HuH-7.5 (cell line): ENCODE results near the gene UCMA.

Experiments used
- DNase-seq: peaks from one replicate; pipeline ENCODE4 v3.0.0; 2011; ENCODE audit warnings: low spot score

UCMA gene

GRCh38 chr10:13233358-13233757 is 816 bp downstream of the UCMA start:
- DNase-seq: no peak

GRCh38 chr10:13231808-13232207 is 2.4 kb downstream of the UCMA start:
- no peak for DNase-seq

- no peak for DNase-seq
Observed at GRCh38 chr10:13231190-13231589, 3.0 kb downstream of the UCMA start.

- DNase-seq: no peak
Observed at GRCh38 chr10:13227031-13227430, 7.1 kb downstream of the UCMA start.

- DNase-seq: no peak
Observed at GRCh38 chr10:13225601-13226000, 8.6 kb downstream of the UCMA start.

- no peak for DNase-seq
Observed at GRCh38 chr10:13224210-13224995, 9.8 kb downstream of the UCMA start.

- no peak for DNase-seq
Observed at GRCh38 chr10:13223241-13223640, 10.9 kb downstream of the UCMA start.

GRCh38 chr10:13222566-13222965 is 11.6 kb downstream of the UCMA start:
- no peak for DNase-seq

GRCh38 chr10:13222151-13222550 is 12.0 kb downstream of the UCMA start:
- DNase-seq: no peak

GRCh38 chr10:13221572-13221971 is 12.6 kb downstream of the UCMA start:
- no peak for DNase-seq

GRCh38 chr10:13219685-13220670 is 14.2 kb downstream of the UCMA start:
- DNase-seq: peak; percentile 30

- DNase-seq: no peak
Observed at GRCh38 chr10:13218878-13219277, 15.3 kb downstream of the UCMA start.

GRCh38 chr10:13213163-13213562 is 21.0 kb downstream of the UCMA start:
- no peak for DNase-seq

- no peak for DNase-seq
Observed at GRCh38 chr10:13206546-13207443, 27.4 kb downstream of the UCMA start.

GRCh38 chr10:13206091-13206490 is 28.1 kb downstream of the UCMA start:
- no peak for DNase-seq

- no peak for DNase-seq
Observed at GRCh38 chr10:13201132-13201531, 33.0 kb downstream of the UCMA start.

GRCh38 chr10:13195016-13195415 is 39.2 kb downstream of the UCMA start:
- no peak for DNase-seq

GRCh38 chr10:13193637-13194036 is 40.5 kb downstream of the UCMA start:
- no peak for DNase-seq

- DNase-seq: no peak
Observed at GRCh38 chr10:13191362-13191761, 42.8 kb downstream of the UCMA start.

GRCh38 chr10:13190816-13191215 is 43.4 kb downstream of the UCMA start:
- DNase-seq: no peak

GRCh38 chr10:13189961-13190360 is 44.2 kb downstream of the UCMA start:
- no peak for DNase-seq

GRCh38 chr10:13188593-13188992 is 45.6 kb downstream of the UCMA start:
- DNase-seq: no peak
